ENCODE data around the gene ADGRG3.

DNA sequence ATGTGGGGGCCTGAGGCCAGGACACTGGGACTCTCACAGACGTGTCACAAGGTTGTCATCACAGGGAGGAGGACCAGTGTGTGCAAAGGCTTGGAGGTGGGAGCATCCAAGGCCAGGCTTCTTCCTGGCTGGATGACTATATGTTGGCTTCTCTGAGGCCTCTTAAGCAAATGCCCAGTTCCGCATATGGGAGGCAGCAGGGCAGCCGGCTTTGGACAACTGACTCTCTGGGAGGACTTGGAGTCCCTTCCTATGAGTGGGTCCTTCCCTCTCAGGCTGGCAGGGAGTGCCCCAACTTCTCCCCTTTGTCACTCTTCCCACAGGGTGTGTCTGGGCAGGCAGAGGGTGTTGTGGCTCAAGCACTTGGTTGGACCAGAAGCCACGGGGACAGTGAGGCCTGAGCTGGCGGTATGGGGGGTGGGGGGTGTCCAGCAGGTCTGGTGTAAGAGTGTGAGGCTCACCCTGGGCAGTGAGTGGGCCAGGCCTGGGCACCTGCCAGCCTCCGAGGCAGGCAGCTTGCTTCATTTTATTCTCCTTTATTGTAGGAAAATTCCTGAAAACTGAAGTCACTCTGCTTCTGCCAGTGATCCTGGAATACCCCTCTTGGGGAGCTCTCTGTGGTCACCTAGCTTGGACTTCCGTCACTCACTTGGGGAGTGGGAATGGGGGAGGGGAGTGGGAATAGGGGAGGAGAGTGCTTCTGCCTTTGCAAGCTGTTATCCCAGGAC lies 24.8 kb upstream of the ADGRG3 start:
- TF ChIP-seq, protein P1, sequence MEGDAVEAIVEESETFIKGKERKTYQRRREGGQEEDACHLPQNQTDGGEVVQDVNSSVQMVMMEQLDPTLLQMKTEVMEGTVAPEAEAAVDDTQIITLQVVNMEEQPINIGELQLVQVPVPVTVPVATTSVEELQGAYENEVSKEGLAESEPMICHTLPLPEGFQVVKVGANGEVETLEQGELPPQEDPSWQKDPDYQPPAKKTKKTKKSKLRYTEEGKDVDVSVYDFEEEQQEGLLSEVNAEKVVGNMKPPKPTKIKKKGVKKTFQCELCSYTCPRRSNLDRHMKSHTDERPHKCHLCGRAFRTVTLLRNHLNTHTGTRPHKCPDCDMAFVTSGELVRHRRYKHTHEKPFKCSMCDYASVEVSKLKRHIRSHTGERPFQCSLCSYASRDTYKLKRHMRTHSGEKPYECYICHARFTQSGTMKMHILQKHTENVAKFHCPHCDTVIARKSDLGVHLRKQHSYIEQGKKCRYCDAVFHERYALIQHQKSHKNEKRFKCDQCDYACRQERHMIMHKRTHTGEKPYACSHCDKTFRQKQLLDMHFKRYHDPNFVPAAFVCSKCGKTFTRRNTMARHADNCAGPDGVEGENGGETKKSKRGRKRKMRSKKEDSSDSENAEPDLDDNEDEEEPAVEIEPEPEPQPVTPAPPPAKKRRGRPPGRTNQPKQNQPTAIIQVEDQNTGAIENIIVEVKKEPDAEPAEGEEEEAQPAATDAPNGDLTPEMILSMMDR (IDR thresholded peaks at IDR 0.05), result no peak
- no peak for TF ChIP-seq POLR2A (IDR thresholded peaks at IDR 0.05)
- TF ChIP-seq POLR2AphosphoS5 (IDR thresholded peaks at IDR 0.05), result no peak
- TF ChIP-seq EP300 (IDR thresholded peaks at IDR 0.05), result no peak

Measured in suprapubic skin (tissue), 4 donors.